Measurements from ENCODE around the gene CNR1.

Gene CNR1

DNA sequence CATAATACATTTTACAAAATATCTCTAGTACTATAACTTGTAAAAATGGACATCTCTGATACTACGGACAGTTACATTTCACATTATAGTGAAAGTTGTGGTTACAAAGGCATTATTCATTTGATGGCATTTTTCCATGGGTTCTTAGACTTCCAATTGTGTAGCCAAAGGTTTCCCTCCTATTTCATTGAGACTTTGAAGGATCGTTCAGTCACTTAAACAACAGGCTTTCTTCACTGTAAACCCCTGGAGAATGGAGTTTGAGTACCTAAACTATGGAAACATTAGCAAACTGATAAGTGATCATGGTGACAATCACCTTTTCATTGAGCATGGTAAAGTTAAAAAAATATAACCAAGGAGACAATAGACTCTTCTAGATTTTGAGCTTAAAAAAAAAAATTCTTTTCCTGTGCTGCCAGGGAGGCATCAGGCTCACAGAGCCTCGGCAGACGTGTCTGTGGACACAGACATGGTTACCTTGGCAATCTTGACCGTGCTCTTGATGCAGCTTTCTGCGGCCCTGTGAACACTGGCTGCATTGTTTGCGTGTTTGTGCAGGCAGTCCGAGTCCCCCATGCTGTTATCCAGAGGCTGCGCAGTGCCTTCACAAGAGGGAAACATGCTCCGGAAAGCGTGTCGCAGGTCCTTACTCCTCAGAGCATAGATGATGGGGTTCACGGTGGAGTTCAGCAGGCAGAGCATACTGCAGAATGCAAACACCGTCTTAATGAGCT is 22.6 kb downstream of the CNR1 start:
- H3K27ac ChIP-seq (ENCODE audit: low read length), result no peak overlapping the region
- H3K9ac ChIP-seq (ENCODE audit: low read length in 2 of 2), result no peak overlapping the region
- H3K27me3 ChIP-seq (ENCODE audit: control insufficient read depth in 1 of 2, insufficient read depth in 2 of 2, low read length in 2 of 2), result no peaks in the 10 kb centered on the region
- no peak overlapping the region for H3K4me3 ChIP-seq (ENCODE audit: low read length in 2 of 2)
- no peaks in the 10 kb centered on the region for H3K4me1 ChIP-seq (ENCODE audit: control insufficient read depth, insufficient read depth, low read length)
- H3K36me3 ChIP-seq (ENCODE audit: control insufficient read depth in 2 of 2, insufficient read depth in 2 of 2, low read length in 2 of 2), result peaks cover 20% of the 10 kb centered on the region in 2 donors
- H3K9me3 ChIP-seq (ENCODE audit: control insufficient read depth in 2 of 2, low read length in 2 of 2), result no peaks in the 10 kb centered on the region

DNA sequence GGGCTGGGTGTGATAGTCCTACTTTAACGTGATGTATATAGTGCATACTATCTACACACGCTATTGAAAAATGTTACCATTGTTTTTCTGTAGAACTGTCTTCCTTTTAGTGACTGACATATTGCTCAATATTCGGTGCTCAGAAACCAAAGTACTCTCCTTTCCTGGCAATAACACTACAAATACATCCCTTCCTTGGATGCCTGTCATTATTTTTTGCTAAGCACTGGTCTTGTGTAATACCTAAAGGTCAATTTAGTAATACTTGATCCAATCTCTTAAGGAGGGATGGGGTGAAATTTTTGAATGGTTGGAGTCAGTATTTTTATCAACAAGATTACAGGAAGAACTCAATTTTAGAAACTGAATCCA is 23.9 kb downstream of the CNR1 start:
- Histone ChIP-seq H3K9ac (ENCODE audit: low read length in 2 of 2) (no peak overlapping the region), H3K27ac (ENCODE audit: low read length) (peak overlapping the region; percentile 38), H3K4me3 (ENCODE audit: low read length in 2 of 2) (no peak overlapping the region), H3K4me1 (ENCODE audit: control insufficient read depth, insufficient read depth, low read length) (no peaks in the 10 kb centered on the region), H3K9me3 (ENCODE audit: control insufficient read depth in 2 of 2, low read length in 2 of 2) (no peaks in the 10 kb centered on the region), H3K27me3 (ENCODE audit: control insufficient read depth in 1 of 2, insufficient read depth in 2 of 2, low read length in 2 of 2) (no peaks in the 10 kb centered on the region), H3K36me3 (ENCODE audit: control insufficient read depth in 2 of 2, insufficient read depth in 2 of 2, low read length in 2 of 2) (peaks cover 20% of the 10 kb centered on the region in 2 donors)

DNA sequence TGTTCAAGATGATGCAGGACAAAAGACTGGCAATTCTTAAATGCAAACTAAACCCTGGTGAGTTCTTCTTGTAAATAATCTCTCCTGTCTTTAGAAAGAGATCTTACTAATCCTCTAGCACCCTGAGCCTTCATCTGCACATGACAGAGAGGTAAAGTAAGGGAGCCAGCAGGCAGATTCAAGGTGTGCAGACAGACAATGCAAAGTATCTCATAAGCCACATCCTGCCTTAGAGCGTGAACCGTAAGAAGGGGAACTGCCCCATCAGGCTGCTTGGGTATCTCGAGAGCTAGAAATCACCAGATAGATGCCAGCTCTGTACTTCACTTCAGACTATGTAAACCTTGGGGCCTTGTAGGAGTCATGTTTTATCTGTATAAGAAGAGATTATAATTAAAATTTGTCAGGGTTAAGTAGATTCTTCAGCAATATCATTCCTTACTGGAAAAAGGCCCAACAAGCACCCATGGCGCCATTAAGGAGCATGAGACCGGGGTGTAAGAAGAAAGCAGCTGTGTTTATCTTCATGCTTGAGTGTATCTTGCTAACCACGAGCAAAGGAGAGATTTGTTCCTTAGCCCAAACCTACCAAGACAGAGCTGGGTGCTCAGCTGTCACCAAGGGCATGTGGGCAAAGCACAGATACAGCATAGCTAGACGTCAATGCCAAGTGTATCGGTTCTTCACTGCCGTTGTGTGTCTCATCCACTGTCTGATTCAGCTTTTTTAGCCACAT is 24.4 kb downstream of the CNR1 start:
- Histone ChIP-seq H3K36me3 (ENCODE audit: control insufficient read depth in 2 of 2, insufficient read depth in 2 of 2, low read length in 2 of 2) (peaks cover 20% of the 10 kb centered on the region in 2 donors), H3K27ac (ENCODE audit: low read length) (peak overlapping the region; percentile 38), H3K4me1 (ENCODE audit: control insufficient read depth, insufficient read depth, low read length) (no peaks in the 10 kb centered on the region), H3K27me3 (ENCODE audit: control insufficient read depth in 1 of 2, insufficient read depth in 2 of 2, low read length in 2 of 2) (no peaks in the 10 kb centered on the region), H3K9ac (ENCODE audit: low read length in 2 of 2) (no peak overlapping the region), H3K9me3 (ENCODE audit: control insufficient read depth in 2 of 2, low read length in 2 of 2) (no peaks in the 10 kb centered on the region), H3K4me3 (ENCODE audit: low read length in 2 of 2) (no peak overlapping the region)

DNA sequence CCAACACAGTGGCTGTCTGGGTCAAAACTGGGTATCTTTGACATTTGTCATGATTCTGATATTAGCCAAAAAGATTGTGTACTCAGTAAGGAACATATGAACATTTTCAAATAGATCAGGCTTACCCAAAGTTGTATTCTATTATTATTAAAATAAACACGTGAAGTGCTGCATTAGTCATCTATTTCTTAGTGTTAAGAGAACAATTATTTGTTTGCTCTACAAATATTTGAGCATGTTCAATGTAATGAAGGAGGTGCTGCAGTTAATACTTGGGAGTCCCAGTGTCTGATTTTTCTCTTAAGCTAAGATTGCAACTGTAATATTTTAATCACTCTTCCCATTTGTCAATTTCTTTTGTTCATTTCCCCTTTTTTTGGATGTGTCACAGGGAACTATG is 28.2 kb downstream of the CNR1 start:
- Histone ChIP-seq H3K4me3 (ENCODE audit: low read length in 2 of 2) (no peak overlapping the region), H3K4me1 (ENCODE audit: control insufficient read depth, insufficient read depth, low read length) (peaks cover 4% of the 10 kb centered on the region), H3K9ac (ENCODE audit: low read length in 2 of 2) (no peak overlapping the region), H3K36me3 (ENCODE audit: control insufficient read depth in 2 of 2, insufficient read depth in 2 of 2, low read length in 2 of 2) (no peaks in the 10 kb centered on the region), H3K27me3 (ENCODE audit: control insufficient read depth in 1 of 2, insufficient read depth in 2 of 2, low read length in 2 of 2) (no peaks in the 10 kb centered on the region), H3K9me3 (ENCODE audit: control insufficient read depth in 2 of 2, low read length in 2 of 2) (no peaks in the 10 kb centered on the region), H3K27ac (ENCODE audit: low read length) (no peak overlapping the region)

DNA sequence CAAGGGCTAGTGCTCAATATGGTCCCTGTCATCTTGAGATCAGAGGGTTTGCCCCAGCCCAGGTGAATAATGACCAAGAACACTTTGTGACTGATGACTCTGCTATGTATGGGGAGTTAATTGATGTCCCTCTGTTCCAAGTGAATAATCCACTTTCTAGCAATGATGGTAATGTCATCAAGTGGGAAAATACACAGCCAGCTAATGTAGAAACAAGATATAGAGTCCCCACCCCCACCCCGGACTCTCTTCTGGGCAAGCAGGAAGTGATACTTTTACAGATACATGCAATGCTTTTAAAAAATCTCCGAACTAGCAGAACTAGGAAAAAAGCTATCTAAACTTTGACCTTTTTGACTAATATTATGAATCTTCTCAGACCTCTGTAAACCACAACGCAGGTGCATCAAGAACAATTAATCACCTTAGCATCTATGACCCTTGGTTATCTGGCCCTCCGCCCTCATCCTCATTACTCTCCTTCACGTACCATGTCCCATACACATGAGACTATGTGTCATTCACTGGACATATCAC is 30.5 kb downstream of the CNR1 start:
- no peak overlapping the region for H3K9ac ChIP-seq (ENCODE audit: low read length in 2 of 2)
- peak overlapping the region; percentile 56 for H3K27ac ChIP-seq (ENCODE audit: low read length)
- no peaks in the 10 kb centered on the region for H3K36me3 ChIP-seq (ENCODE audit: control insufficient read depth in 2 of 2, insufficient read depth in 2 of 2, low read length in 2 of 2)
- H3K4me1 ChIP-seq (ENCODE audit: control insufficient read depth, insufficient read depth, low read length), result peaks cover 11% of the 10 kb centered on the region
- no peak overlapping the region for H3K4me3 ChIP-seq (ENCODE audit: low read length in 2 of 2)
- H3K9me3 ChIP-seq (ENCODE audit: control insufficient read depth in 2 of 2, low read length in 2 of 2), result no peaks in the 10 kb centered on the region
- no peaks in the 10 kb centered on the region for H3K27me3 ChIP-seq (ENCODE audit: control insufficient read depth in 1 of 2, insufficient read depth in 2 of 2, low read length in 2 of 2)

DNA sequence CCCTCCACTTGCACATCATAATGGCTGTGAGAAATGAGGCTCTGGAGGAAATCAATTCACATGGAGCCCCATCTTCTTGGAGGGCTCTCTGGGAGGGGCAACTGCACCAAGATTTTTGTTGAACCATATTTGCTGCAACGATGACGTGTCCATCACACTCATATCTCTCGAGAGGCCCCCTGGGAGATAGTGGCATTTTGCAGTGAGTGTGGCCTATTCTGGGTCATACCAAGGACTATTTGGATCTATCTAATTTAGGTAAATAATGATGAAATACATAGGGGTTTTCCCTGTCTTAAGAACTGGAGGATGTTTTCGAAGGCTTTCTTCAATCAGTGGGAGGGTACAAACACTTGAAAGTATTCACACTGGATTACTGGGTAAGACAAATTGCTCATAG is 31.6 kb downstream of the CNR1 start:
- Histone ChIP-seq H3K4me3 (ENCODE audit: low read length in 2 of 2) (no peak overlapping the region), H3K36me3 (ENCODE audit: control insufficient read depth in 2 of 2, insufficient read depth in 2 of 2, low read length in 2 of 2) (no peaks in the 10 kb centered on the region), H3K4me1 (ENCODE audit: control insufficient read depth, insufficient read depth, low read length) (peaks cover 11% of the 10 kb centered on the region), H3K27ac (ENCODE audit: low read length) (peak overlapping the region; percentile 56), H3K9ac (ENCODE audit: low read length in 2 of 2) (no peak overlapping the region), H3K27me3 (ENCODE audit: control insufficient read depth in 1 of 2, insufficient read depth in 2 of 2, low read length in 2 of 2) (no peaks in the 10 kb centered on the region), H3K9me3 (ENCODE audit: control insufficient read depth in 2 of 2, low read length in 2 of 2) (no peaks in the 10 kb centered on the region)

DNA sequence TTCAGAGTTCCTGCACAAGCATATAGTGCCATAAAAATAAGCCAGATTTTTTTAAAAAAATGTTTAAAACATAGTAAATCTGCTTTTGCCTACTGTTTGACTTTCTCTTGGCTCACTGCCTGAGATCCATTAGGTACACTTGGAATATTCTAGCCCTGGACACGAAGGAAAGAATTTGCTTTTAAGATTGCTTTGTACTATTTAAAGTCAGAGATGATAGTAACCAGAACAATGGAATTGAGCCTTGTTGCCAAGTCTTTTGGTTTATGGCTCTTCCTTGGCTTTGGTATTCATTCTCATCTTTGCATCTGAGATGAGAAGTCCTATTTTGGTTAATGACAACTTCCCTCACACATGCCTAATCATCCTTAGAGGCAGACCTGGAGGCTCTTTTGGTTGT is 32.4 kb downstream of the CNR1 start:
- no peak overlapping the region for H3K9ac ChIP-seq (ENCODE audit: low read length in 2 of 2)
- no peaks in the 10 kb centered on the region for H3K9me3 ChIP-seq (ENCODE audit: control insufficient read depth in 2 of 2, low read length in 2 of 2)
- peaks cover 11% of the 10 kb centered on the region for H3K4me1 ChIP-seq (ENCODE audit: control insufficient read depth, insufficient read depth, low read length)
- H3K36me3 ChIP-seq (ENCODE audit: control insufficient read depth in 2 of 2, insufficient read depth in 2 of 2, low read length in 2 of 2), result no peaks in the 10 kb centered on the region
- peak overlapping the region; percentile 56 for H3K27ac ChIP-seq (ENCODE audit: low read length)
- H3K4me3 ChIP-seq (ENCODE audit: low read length in 2 of 2), result no peak overlapping the region
- no peaks in the 10 kb centered on the region for H3K27me3 ChIP-seq (ENCODE audit: control insufficient read depth in 1 of 2, insufficient read depth in 2 of 2, low read length in 2 of 2)

DNA sequence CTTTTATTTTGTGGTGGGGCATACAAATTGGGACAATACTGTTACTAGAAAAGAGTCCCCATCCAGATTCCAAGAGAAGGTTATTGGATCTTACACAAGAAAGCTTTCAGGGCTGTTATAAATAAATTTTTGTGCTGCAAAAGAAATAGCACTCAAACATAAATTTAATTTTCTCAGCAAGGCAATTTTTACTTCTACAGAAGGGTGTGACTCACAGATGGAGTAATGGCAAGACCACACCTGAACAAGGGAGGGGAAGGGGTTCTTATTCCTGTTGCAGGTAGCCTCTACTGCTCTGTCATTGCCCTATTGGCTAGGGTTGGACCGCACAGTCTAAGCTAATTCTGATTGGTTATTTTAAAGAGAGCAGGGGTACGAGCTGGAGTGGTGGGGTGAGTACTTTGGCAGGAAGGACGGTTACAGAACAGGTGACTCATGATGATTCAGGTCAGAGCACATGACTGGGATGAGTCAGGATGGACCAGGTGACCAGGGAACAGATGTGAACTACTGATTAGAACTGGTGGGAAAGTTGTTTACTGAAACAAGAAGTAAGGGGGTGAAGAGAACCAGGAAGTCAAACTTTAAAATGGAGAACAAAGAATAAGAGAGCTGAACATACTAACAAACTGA is 41.1 kb downstream of the CNR1 start:
- Histone ChIP-seq H3K4me1 (ENCODE audit: control insufficient read depth, insufficient read depth, low read length) (no peaks in the 10 kb centered on the region), H3K36me3 (ENCODE audit: control insufficient read depth in 2 of 2, insufficient read depth in 2 of 2, low read length in 2 of 2) (no peaks in the 10 kb centered on the region), H3K9ac (ENCODE audit: low read length in 2 of 2) (no peak overlapping the region), H3K27me3 (ENCODE audit: control insufficient read depth in 1 of 2, insufficient read depth in 2 of 2, low read length in 2 of 2) (no peaks in the 10 kb centered on the region), H3K27ac (ENCODE audit: low read length) (no peak overlapping the region), H3K4me3 (ENCODE audit: low read length in 2 of 2) (no peak overlapping the region), H3K9me3 (ENCODE audit: control insufficient read depth in 2 of 2, low read length in 2 of 2) (peaks cover 8 to 10% of the 10 kb centered on the region in 2 donors)

DNA sequence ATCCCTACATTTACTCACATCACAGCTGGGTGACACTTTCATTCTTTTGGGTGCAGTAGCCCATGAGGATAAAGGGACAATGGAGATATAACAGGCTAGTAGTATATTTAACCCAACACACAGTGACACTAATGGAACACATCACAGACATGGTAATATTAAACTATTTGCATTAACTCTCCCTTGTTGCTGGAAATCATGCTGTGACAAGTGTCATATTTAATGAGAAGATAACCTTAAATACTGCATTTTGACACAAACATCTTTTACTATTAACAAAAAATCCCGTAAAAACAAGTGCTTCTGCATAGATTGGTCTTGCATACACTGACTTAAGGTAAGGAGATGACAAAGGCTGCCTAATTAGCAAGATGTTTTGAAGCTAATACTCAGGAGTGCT is 45.5 kb downstream of the CNR1 start:
- H3K36me3 ChIP-seq (ENCODE audit: control insufficient read depth in 2 of 2, insufficient read depth in 2 of 2, low read length in 2 of 2), result no peaks in the 10 kb centered on the region
- no peaks in the 10 kb centered on the region for H3K4me1 ChIP-seq (ENCODE audit: control insufficient read depth, insufficient read depth, low read length)
- H3K9me3 ChIP-seq (ENCODE audit: control insufficient read depth in 2 of 2, low read length in 2 of 2), result peaks cover 8 to 10% of the 10 kb centered on the region in 2 donors
- no peaks in the 10 kb centered on the region for H3K27me3 ChIP-seq (ENCODE audit: control insufficient read depth in 1 of 2, insufficient read depth in 2 of 2, low read length in 2 of 2)
- H3K4me3 ChIP-seq (ENCODE audit: low read length in 2 of 2), result no peak overlapping the region
- H3K9ac ChIP-seq (ENCODE audit: low read length in 2 of 2), result no peak overlapping the region
- no peak overlapping the region for H3K27ac ChIP-seq (ENCODE audit: low read length)

DNA sequence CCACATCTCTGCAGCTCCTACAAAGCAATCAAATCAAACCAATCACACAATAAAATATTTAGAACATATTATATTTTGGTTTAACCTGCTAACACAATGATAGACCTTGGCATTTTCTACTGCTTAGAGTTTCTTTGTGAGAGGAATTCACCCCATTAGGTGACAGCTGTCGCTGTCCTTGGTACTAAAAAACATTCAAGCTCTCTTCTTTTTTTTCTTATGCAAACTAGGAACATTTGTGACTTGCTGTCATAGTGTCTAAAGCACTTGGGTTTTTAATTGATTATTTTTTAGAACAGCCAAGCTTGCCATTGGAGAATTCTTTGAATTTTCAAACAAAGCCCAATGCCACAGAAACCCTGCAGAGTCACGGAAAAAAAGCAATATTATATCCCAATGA is 46.4 kb downstream of the CNR1 start:
- no peaks in the 10 kb centered on the region for H3K4me1 ChIP-seq (ENCODE audit: control insufficient read depth, insufficient read depth, low read length)
- H3K4me3 ChIP-seq (ENCODE audit: low read length in 2 of 2), result no peak overlapping the region
- peaks cover 2 to 6% of the 10 kb centered on the region in 2 donors for H3K9me3 ChIP-seq (ENCODE audit: control insufficient read depth in 2 of 2, low read length in 2 of 2)
- no peaks in the 10 kb centered on the region for H3K27me3 ChIP-seq (ENCODE audit: control insufficient read depth in 1 of 2, insufficient read depth in 2 of 2, low read length in 2 of 2)
- H3K27ac ChIP-seq (ENCODE audit: low read length), result no peak overlapping the region
- H3K36me3 ChIP-seq (ENCODE audit: control insufficient read depth in 2 of 2, insufficient read depth in 2 of 2, low read length in 2 of 2), result no peaks in the 10 kb centered on the region
- no peak overlapping the region for H3K9ac ChIP-seq (ENCODE audit: low read length in 2 of 2)

All from stomach smooth muscle (tissue), 2 donors.